Measurements from ENCODE around the gene EFCAB11. TPM values are rescaled to one million over a fixed set of nuclear protein-coding genes. Genes with fewer than 3 reads are reported as not detected.

EFCAB11 gene
- total and polyA plus RNA-seq, 9 of the 15 experiments (the other 6 are each of a cell fraction or from before 2014, with no cell fraction given): 13.4 to 37.9 (median 17.4) TPM

GRCh38 chr14:89908712-89909450 lies 45.6 kb downstream of the EFCAB11 start:
- ChIA-PET POLR2A (no interaction called here), CTCF (ENCODE audit: low intra/inter-chr PET ratio) (no interaction called here)
- no peaks in the 10 kb centered on the region for H3K27me3 ChIP-seq (ENCODE audit: control insufficient read depth in 2 of 2, insufficient read depth in 2 of 2, low read length in 2 of 2)
- H2AFZ ChIP-seq (ENCODE audit: low read depth, low read length): no peak overlapping the region
- intact Hi-C loops (cut with micrococcal nuclease): no loop called here
- H3K79me2 ChIP-seq (ENCODE audit: control insufficient read depth, insufficient read depth, low read length): no peaks in the 10 kb centered on the region
- no peaks in the 10 kb centered on the region for H4K20me1 ChIP-seq (replicated peaks; ENCODE audit: control insufficient read depth, insufficient read depth, low read length)
- no peak overlapping the region for H3K27ac ChIP-seq (ENCODE audit: extremely low read depth, low read depth, low read length)
- no peak overlapping the region for H3K4me2 ChIP-seq (ENCODE audit: insufficient read depth, low read length)
- 11% methylated on average over 9 of the region's 9 CpGs for WGBS (ENCODE audit: insufficient coverage, low coverage, missing lambda C conversion rate)
- ATAC-seq (no peak), FAIRE-seq (no peak), DNase-seq (ENCODE audit: extremely low read depth in 1 of 4, low spot score in 3 of 4) (no peak)
- TF ChIP-seq MLX (CRISPR knock-in tag; conservative IDR thresholded peaks at IDR 0.05) (no peak), ATF1 (CRISPR knock-in tag; IDR thresholded peaks at IDR 0.05) (no peak), ATF1 (tag; IDR thresholded peaks at IDR 0.05) (no peak), ZNF561 (CRISPR knock-in tag; conservative IDR thresholded peaks at IDR 0.05) (no peak), MBD1 (CRISPR knock-in tag; IDR thresholded peaks at IDR 0.05) (no peak), EP400 (IDR thresholded peaks at IDR 0.05) (no peak), ZNF3 (CRISPR knock-in tag; IDR thresholded peaks at IDR 0.05) (no peak), ZNF280A (IDR thresholded peaks at IDR 0.05; ENCODE audit: low read depth, partially characterized antibody) (no peak)
- H3K4me1 ChIP-seq (replicated peaks in 1 of 2; ENCODE audit: control insufficient read depth in 2 of 2, insufficient read depth in 2 of 2, low read length in 2 of 2): no peaks in the 10 kb centered on the region
- no peaks in the 10 kb centered on the region for H3K9me3 ChIP-seq (replicated peaks; ENCODE audit: control insufficient read depth, insufficient read depth, low read depth, low read length)
- in situ Hi-C loops (cut with MboI): no loop called here
- BruUV-seq (replicated peaks): no TSS peak
- no peaks in the 10 kb centered on the region for H3K9me1 ChIP-seq (ENCODE audit: control insufficient read depth, insufficient read depth, low read length)
- no peak overlapping the region for H3K9ac ChIP-seq (ENCODE audit: insufficient read depth in 1 of 2, low read depth in 2 of 2, low read length in 2 of 2)
- H3K36me3 ChIP-seq (ENCODE audit: control insufficient read depth, insufficient read depth, low read length): no peaks in the 10 kb centered on the region
- H3K4me3 ChIP-seq: no peak overlapping the region
